ENCODE measurements around the gene RNF121.

DNA sequence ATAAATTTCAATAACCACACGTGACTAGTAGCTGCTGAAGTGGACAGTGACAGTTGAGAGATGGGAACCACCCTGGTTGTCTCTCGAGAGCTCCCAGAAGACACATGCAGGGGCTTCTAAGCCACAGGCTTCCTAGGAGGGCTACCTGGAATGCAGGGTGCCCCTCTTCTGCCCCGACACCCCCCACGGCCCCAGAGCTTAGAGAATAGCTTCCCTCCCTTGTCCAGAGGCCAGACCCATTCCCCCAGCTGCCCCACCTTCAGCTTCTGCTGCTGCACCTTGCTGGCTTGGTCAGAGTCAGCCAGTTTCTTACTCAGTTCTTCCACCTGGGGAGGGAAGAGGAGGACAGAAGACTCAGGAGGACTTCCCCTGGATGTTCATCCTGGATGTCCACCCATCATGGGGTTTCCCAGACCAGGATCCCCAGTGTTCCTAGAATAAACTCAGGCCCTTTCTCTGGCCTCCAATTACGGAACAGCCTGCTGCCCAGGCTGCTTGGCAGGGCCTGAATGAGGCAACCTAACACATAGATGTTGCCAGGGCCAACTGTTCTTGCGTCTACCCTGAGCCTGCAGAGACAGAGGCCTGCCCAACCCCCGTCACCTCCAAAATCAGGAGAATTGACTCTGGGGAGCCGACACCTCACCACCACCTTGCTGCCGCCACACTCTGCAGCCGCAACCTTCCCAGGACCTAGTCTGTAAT is 81.8 kb downstream of the RNF121 start:
- TF ChIP-seq CTCF (conservative IDR thresholded peaks at IDR 0.05; ENCODE audit: low read length), result no peak
- TF ChIP-seq EZH2phosphoT487 (IDR thresholded peaks at IDR 0.05; ENCODE audit: borderline replicate concordance), result no peak
